Measurements from ENCODE around the gene KHDC1.

DNA sequence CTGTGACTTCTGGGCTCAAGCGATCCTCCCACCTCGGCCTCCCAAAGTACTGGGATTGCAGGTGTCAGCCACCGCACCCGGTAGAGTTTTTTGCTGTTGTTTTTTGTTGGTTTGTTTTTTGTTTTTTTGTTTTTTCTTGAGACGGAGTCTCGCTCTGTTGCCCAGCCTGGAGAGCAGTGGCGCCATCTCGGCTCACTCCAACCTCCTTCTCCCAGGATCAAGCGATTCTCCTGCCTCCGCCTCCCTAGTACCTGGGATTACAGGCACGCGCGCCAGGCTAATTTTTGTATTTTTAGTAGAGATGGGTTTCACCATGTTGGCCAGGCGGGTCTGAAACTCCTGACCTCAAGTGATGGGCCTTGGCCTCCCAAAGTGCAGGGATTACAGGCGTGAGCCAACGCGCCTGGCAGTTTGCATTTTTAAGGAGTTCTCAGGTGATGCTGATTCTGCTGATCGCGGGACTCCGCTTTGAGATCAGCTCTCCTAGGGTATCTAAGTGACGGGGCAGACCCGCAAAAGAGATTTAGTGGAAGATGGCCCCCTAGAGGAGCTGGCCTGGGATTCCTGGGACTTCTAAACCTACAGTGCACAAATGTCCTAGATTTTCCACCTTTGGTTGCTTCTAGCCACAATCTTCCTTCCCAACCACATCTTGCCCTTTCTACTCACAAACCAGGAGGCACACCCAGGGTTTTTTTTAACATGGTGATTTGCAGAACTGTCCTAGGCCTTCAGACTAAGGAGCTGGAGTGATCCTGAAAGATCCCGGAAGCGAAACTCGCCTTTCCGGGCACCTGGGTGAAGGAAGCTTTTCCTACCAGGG lies 45.9 kb upstream of the KHDC1 start:
- TF ChIP-seq, protein P1, sequence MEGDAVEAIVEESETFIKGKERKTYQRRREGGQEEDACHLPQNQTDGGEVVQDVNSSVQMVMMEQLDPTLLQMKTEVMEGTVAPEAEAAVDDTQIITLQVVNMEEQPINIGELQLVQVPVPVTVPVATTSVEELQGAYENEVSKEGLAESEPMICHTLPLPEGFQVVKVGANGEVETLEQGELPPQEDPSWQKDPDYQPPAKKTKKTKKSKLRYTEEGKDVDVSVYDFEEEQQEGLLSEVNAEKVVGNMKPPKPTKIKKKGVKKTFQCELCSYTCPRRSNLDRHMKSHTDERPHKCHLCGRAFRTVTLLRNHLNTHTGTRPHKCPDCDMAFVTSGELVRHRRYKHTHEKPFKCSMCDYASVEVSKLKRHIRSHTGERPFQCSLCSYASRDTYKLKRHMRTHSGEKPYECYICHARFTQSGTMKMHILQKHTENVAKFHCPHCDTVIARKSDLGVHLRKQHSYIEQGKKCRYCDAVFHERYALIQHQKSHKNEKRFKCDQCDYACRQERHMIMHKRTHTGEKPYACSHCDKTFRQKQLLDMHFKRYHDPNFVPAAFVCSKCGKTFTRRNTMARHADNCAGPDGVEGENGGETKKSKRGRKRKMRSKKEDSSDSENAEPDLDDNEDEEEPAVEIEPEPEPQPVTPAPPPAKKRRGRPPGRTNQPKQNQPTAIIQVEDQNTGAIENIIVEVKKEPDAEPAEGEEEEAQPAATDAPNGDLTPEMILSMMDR (IDR thresholded peaks at IDR 0.05), result no peak
- TF ChIP-seq POLR2A (IDR thresholded peaks at IDR 0.05), result no peak

Data from lower leg skin (tissue), 3 donors.